HG03520 (cell line): Measurements from ENCODE around the gene HOXA13.

ENCODE experiments used
- ATAC-seq: cut with Tn5 transposase; IDR thresholded peaks from one replicate; pipeline ENCODE4 v1.9.1; 2021; ENCODE audit warnings: mild to moderate bottlenecking, moderate library complexity; ENCODE audit not compliant: unreplicated experiment

HOXA13 gene

DNA sequence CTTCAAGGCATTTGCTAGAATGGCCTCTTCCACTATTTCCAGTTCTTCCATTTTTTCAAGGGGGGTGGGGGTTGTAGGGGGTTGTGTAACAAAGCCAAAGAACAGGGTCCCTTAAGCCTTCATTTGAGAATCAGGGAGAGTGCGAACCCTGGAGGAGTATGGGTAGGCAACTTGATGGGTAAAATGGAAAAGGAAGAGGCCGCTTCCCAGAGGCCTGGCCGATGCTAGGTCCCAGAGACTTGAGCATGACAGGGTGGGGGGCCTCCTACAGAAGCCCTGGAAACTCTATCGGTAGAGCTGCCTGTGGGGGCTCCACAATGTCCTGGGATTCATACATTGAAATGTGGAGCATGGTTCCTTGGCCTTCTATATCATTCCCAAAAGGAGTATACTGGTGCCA, 9.1 kb upstream of the HOXA13 start:
- ATAC-seq: no peak

- ATAC-seq: no peak
Observed at GRCh38 chr7:27207348-27207985, 7.6 kb upstream of the HOXA13 start.

DNA sequence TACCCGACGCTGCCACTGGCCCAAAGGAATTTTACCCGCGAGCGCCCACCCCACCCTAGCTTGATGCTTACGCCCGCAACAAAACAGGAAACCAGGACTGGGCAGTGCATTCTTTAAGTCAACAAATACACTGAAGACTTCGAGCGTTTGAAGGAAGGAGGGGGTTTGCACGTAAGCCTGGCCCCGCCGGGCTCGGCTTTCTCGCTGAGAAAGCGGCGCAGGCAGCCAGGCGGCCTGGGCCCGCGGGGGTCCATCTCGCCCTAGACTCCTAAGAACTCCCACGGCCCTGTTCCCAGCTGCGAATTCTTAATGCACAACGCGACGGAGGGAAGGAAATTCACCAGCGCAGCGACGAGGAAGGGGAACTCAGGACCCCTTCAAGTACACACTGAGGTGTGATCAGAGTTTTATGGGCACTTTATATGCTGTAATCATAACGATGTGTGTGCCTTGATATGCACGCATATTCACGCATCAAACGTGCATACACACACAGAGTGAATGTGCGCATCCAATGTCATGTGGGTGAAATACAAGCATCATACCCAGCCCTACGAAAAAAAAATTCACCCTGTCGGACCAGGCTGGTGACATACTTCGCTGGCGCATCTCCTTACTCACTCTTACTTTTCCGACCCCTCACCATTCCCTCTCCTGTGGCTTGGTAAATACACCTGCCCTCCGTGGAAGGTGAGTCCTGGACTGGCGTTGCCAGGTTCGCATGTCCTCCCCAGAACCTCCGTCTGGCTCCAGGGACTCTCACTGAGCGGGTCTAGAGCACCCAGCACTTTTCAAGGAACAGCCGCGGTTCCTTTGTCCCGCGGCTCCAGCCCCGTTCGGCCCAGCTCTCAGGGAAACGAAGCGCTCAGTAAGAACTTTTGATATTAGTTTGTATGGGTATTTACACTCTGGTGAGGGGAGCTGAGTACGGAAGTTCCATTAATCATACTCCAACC, 5.7 kb upstream of the HOXA13 start:
- ATAC-seq: no peak

DNA sequence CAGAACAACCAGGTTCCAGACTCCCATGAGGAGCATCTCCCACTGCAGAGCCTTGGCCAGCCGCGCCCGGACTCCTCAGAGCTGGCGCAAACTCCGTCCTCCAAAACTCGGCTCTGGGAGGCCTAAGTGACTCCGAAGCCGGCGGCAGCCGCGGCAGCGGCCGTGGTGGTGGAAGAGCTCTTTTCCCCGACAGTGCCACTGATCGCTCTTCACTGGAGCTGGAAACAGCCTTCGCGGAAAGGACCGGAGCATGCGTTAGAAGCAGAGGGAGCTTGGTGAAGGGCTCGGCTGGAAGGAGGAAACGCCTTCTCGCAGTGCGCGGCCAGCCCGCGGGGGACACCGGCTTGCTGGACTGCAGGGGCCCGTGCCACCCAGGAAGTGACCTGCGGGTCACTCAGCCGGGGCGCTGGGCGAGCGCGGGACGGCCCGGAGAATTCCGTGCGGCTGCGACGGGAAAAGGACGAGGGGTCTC, 5.0 kb upstream of the HOXA13 start:
- no peak for ATAC-seq

- ATAC-seq: no peak
Observed at GRCh38 chr7:27203964-27204594, 4.2 kb upstream of the HOXA13 start.

GRCh38 chr7:27203365-27203953, 3.6 kb upstream of the HOXA13 start:
- no peak for ATAC-seq

DNA sequence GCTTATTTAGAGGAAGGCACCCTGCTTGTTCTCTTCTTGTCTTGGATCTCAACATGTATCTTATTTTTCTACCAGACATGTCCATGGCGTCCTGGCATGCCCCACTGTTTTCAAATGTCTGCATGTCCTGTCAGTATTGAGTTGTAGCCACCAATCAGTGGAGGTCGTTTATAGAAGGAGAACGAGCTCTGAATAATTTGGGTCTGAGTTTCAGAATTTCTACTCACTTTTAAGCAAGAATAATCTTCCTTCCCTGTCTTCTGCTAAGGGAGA, 2.9 kb upstream of the HOXA13 start:
- no peak for ATAC-seq

GRCh38 chr7:27202018-27202861, 2.3 kb upstream of the HOXA13 start:
- no peak for ATAC-seq

GRCh38 chr7:27201580-27202017, 1.7 kb upstream of the HOXA13 start:
- ATAC-seq: no peak

DNA sequence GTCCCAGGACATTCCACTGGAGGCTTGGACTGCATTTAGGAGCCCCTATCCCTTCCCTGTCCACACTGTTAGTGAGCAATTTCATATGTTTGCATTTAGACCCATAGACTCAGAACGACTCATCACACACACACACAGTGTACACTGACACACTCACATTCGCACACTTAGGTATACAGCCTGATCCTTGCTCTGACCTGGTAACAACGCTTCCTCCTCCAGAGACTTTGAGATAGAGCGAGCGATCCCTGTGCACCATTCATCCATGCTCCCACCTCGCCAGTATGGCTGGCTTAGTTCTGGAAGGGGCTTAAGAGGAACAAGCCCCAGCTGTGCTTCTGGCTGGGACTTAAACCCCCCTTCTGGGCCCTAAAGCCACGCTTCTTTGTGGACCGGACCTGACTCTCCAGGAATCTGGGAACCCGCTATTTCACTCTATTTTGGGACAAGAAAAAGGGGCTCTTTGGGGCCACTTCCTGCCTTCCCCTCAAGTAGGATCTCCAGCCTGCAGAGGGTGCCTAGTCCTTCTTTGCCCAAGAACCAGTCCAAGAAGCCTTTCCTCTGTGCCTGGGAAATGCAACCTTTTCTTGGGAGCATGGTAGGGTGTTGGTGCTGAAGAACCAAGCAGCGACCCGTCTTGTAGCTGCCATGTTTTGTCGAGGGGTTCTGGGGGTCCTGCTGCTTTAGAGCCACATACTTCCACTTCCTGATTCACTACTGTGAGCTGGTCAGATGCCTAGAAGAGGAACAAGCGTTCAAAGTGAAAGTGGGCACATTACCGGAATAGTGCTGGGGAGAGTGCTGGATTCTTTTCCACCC, 1.1 kb upstream of the HOXA13 start:
- ATAC-seq: no peak

DNA sequence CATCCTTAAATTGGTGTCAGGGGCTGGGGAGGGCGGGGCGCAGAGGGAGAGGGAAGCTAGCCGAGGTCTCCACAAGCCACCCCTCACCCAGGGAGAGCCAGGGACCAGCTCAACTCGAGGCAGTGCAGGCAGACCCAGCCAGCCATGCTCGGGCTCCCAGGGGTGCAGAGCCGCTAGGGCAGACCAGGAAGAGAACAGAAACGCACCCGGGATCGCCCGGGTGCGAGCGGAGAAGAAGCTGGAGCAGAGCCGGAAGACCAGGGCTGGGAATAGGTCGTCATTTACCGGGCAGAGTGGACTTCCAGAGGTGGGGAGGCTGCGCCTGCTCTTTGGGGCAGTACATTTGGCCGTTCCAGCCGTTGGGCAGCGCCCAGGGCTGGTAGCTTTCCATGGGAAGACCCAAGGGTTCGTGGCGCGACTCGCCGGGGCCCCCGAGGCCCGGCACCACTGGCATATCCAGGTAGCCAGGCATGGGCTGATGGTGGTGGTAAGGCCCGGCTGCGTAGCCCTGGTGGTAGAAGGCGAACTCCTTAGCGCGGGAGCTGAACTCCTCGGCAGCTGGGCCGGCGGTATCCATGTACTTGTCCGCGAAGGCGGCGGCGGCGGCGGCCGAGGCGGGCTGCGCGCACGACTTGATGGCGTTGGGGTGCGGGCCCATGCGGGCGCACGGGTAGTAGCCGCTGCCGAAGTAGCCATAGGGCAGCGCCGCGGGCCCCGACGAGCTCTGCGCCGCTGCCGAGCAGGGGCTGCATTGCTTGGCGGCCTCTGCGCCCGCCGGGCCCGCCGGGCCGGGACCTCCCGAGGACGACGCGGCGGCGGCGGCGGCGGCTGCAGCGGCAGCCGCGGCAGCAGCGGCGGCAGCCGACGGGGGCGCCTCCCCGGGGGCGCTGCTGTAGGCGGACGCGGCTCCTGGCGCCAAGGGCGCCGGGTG, 755 bp downstream of the HOXA13 start:
- ATAC-seq: no peak

DNA sequence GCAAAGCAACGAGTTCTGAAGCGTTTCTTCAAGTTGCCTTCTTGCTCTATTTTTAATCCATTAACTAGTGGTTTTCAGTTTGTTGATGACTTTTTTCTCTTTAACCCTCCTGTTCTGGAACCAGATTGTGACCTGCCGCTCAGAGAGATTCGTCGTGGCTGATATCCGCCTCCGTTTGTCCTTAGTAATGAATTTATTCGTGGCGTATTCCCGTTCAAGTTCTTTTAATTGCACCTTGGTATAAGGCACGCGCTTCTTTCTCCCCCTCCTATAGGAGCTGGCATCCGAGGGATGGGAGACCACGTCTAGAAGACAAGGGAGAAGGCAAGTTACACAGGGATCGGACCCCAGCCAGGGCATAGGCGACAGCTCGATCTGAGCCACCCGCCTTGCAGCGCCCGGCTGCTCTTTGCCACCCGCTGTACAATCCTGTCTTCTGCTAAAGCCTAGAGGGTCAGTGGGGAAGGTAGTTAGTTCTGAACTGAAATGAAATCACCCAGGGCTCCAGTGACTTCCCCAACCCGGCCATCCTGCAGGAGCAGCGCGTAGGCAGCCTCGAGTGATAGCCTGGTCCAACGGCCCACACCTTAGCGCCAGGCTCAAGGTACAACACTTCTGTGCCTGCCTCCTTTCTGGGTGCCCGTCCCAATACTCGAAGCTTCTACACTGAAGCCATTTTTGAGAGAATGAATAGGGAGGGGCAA, 1.6 kb downstream of the HOXA13 start:
- no peak for ATAC-seq

DNA sequence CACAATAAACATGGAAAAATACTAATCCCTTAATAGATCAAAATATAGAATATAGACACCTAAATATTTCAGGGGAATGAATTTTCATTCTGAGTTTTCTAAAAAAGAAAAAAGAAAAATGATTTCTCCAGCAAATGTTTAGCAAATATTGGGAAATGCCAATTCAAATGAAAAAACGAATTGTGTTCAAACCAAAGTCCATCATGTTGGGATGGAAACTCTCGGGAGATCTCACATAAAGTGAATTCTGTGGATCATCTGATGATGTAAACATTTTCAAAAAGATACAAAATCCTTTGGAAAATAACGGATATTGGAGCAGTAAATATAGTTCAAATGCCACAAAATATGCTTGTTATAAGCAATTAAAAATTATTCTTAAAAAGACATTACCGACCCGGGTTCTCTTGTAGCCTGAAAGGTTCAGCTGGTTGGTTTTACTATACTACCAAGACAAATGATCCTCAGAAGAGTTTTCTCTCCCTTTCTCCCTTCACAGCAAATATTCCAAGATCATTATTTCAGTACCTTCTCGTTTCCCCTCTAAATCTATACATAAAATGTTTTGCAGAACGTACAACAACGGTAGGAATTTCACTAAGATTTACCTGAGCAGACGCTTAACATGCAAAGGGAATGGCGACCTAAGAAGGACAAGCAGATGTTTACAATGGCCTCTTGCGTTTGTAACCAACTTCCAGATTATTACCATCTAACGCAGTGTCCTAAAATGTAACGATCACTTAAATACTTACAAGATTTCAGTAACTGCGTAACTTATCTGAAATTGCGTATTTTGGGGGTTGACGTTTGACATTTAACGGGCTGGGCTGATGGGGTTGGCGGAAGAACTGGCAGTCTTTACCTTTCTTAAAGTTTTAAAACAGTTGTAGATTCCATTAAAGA, 2.5 kb downstream of the HOXA13 start:
- ATAC-seq: no peak

GRCh38 chr7:27196287-27196767, 3.6 kb downstream of the HOXA13 start:
- no peak for ATAC-seq

DNA sequence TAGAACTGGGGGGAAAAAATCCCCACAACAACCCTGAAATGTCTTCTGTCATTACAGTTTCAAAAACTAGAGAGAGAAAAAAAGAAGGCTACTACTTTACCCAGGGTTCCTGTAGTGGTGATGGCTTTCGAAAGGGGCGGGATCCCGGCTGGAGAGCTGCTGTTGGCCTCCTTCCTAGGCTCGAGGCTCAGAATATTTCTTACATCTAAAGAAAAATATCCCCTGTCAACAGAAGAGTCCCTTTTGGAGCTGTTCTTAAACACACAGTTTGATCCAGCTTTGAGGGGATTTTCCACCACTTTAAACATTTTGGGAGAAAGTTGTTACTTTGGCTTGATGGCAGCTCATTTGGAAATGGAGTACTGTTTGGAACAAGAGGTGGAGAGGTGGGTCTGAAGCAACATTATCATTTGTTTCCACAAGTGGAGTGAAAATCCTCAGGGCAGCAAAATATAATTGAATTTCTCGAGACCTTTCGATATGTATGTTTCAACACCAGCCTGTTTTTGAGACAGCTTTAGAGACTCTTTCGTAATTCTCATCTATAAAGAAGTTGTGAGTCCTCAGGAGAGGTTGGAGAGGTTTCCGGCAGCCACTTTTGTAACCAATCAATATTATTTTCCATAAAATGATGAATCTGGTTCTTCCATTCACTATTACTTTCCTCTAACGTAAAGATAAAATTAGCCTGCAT, 5.1 kb downstream of the HOXA13 start:
- ATAC-seq: no peak

- no peak for ATAC-seq
Observed at GRCh38 chr7:27194002-27194352, 5.9 kb downstream of the HOXA13 start.
